HG03571 (cell line): ENCODE measurements around the gene FBXL13.
"Not testable (repeated sequence)": the region's sequence is repeated elsewhere in the genome, so short reads cannot be mapped to it uniquely, and the experiment has no call there.

Experiments
- ATAC-seq: cut with Tn5 transposase; IDR thresholded peaks from one replicate; pipeline ENCODE4 v1.9.1; 2021; ENCODE audit not compliant: unreplicated experiment

FBXL13 gene

GRCh38 chr7:103031024-103031423, 43.6 kb downstream of the FBXL13 start:
- no peak for ATAC-seq

GRCh38 chr7:103025341-103025740, 49.3 kb downstream of the FBXL13 start:
- ATAC-seq: no peak

DNA sequence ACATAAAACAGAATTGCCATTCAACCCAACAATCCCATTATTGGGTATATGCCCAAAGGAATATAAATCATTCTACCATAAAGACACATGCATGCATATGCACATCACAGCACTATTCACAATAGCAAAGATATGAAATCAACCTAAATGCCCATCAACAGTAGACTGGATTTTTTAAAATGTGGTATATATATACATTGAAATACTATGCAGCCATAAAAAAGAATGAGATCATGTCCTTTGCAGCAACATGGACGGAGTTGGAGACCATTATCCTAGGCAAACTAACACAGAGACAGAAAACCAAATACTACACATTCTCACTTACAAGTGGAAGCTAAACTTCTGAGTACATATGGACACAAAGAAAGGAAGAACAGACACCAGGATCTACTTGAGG, 51.0 kb downstream of the FBXL13 start:
- ATAC-seq: not testable (repeated sequence)

- ATAC-seq: not testable (repeated sequence)
These were observed 53.1 kb downstream of the FBXL13 start for GRCh38 chr7:103021490-103021889.

DNA sequence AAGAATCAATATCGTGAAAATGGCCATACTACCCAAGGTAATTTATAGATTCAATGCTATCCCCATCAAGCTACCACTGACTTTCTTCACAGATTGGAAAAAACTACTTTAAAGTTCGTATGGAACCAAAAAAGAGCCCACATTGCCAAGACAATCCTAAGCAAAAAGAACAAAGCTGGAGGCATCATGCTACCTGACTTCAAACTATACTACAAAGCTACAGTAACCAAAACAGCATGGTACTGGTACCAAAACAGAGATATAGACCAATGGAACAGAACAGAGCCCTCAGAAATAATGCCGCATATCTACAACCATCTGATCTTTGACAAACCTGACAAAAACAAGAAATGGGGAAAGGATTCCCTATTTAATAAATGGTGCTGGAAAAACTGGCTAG, 53.7 kb downstream of the FBXL13 start:
- not testable (repeated sequence) for ATAC-seq

- not testable (repeated sequence) for ATAC-seq
These were observed 56.3 kb downstream of the FBXL13 start for GRCh38 chr7:103018295-103018694.

DNA sequence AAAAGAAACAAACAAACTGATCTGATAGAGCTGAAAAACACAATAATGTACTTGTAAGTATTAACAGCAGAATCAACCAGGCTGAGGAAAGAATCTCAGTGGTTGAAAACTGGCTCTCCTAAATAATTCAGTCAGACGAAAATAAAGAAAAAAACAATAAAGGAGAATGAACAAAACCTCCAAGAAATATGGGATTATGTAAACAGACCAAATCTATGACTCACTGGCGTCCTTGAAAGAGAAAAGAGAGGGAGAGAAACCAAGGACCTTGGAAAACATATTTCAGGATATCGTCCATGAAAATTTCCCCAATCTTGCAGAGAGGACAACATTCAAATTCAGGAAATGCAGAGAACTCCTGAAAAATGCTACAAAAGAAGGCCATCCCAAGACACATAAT, 62.9 kb downstream of the FBXL13 start:
- ATAC-seq: no peak

DNA sequence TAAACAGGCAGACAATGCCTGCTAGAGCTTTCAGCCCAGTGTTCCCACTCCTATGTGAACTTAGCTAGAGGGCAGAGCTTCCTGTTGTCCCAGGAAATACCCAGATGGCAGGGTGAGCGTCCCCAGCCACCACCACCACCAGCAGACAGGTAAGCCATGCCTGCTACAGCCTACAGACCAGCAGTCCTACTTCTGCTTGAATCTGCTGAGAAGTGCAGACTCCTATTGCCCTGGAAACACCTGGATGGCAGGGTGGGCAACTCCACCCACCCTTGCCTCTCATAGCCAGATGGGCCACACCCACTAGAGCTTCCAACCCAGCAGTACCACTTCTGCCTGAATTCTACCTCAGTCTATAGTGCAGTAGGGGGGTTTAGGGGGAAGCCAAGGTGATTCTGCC, 64.4 kb downstream of the FBXL13 start:
- no peak for ATAC-seq

DNA sequence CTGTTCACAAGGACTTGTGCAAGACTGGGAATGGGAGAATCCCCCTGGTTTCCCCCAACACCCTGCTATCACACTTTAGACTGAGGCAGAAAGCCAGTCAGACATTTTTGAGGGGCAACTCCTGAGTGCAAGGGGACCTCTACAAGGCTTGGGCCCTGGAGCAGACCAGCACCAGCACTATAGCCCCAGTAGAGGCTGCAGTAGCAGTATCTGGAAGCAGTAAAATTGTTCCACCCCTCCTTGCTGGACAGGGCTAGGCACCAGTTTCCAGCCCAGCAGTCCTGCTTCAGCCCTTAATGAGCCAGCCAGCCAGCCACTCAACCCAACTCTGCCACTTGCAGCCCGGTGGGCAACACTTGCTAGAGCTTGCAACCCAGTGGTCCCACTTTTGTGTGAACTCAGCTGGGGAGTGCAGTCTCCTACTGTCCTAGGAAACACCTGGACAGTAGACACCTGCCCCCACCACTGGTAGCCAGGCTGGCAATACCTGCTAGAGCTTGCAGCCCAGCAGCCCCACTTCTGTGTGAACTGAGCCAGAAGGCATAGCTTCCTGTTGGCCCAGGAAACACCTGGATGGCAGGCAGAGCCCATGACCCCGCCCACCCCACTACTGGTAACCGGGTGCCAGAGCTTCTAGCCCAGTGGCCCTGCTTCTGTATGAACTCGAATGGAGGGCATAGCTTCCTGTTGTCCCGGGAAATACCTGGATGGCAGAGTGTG, 65.0 kb downstream of the FBXL13 start:
- no peak for ATAC-seq

DNA sequence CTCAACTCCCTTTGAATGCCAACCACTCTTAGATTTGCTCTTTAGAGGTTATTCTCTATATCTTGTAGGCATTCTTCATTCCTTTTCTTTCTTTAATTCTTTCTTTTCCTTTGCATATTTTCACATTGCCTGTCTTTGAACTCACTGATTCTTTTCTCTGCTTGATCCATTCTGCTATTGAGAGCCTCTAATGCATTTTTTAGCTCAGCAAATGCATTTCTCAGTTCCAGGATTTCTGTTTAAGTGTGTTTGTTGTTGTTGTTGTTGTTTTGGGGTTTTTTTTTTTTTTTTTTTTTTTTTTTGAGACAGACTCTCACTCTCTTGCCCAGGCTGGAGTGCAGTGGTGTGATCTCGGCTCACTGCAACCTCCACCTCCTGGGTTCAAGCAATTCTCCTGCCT, 71.6 kb downstream of the FBXL13 start:
- ATAC-seq: no peak

GRCh38 chr7:103001210-103001609, 73.4 kb downstream of the FBXL13 start:
- no peak for ATAC-seq

DNA sequence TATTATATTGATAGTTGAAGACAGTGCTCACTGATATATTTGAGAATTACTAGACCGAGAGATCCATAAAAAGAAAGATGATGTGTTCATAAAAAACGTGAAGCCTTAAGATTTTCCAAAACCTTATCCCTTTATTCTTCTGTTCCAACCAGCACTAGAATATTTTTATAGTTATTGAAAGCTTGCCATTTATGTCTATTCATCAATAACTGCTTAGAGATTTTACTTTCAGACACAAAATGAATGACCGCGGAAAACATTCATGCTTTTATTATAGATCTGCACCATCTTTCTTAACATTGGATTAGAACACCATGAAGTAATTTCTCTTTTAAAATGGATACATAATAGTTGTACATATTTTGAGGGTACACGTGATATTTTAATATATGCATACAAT, 77.6 kb downstream of the FBXL13 start:
- no peak for ATAC-seq

GRCh38 chr7:102995609-102996008, 79.0 kb downstream of the FBXL13 start:
- not testable (repeated sequence) for ATAC-seq

- no peak for ATAC-seq
These were observed 80.0 kb downstream of the FBXL13 start for GRCh38 chr7:102994567-102994966.

DNA sequence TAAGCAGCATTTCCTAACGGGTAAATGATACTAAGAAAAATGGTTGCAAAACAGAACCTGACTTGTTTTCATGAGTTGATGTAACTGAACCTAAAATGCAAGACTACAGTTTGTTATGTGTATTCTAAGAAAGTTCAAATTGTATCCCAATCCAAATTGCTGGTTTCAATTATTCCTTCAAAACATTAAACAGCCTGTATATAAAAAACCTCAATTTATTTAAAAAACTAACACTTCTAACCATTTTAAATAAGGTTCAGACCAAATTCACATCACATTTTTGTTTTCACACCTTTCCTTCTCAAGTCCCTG, 80.9 kb downstream of the FBXL13 start:
- no peak for ATAC-seq

GRCh38 chr7:102992938-102993717, 81.5 kb downstream of the FBXL13 start:
- ATAC-seq: no peak

GRCh38 chr7:102992509-102992937, 82.1 kb downstream of the FBXL13 start:
- ATAC-seq: no peak

DNA sequence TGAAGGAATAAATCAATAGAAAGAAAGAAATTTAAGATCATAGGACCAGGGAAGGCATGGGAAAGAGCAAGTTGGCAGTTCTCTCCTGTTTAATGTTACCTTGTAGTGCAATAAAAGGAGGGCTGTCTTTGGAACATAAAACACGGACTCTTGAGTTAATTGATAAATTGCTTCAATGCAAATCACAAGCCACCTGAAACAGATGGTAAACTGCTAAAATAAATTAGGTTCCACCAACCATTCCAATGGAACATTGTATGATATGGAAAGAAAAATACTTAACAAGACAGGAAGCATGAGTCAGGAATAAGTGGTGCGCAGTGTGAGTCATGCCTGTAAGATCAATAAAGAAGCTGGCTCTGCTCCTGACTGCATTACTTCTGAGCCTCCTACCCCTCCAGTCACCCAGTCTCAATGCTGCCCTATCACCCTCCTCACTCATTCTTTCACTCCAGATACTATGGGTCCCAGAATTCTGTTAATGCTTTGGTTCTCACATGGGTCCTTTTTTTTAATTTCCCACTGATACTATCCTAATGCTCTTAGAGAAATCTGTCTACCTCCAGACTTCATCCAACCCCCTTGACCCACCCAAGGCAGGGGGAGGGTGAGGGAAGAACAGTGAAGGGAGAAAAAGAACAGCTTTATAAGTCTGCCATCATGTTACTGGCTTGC, 82.9 kb downstream of the FBXL13 start:
- no peak for ATAC-seq

GRCh38 chr7:102991077-102991539, 83.5 kb downstream of the FBXL13 start:
- ATAC-seq: no peak

GRCh38 chr7:102990642-102991041, 84.0 kb downstream of the FBXL13 start:
- no peak for ATAC-seq

- ATAC-seq: no peak
These were observed 85.7 kb downstream of the FBXL13 start for GRCh38 chr7:102988631-102989560.
